Sigmoid colon (tissue), 7 donors: ENCODE results near the gene MRPS7. TPM values are rescaled to one million over a fixed set of nuclear protein-coding genes. Genes with fewer than 3 reads are reported as not detected.

Experiments used
- DNase-seq: peaks from one replicate; pipeline ENCODE4 v3.0.0-alpha.2; 2019
- H3K27ac ChIP-seq, 4 donors: fragments of 200-600 bp; sonication (generic); one replicate each; pipeline ENCODE4 v1.5.1; 2016 to 2019; ENCODE audit warnings: mild to moderate bottlenecking in 1 of 4
- H3K27me3 ChIP-seq, 3 donors: fragments of 200-600 bp; sonication (generic); one replicate each; pipeline ENCODE4 v1.5.1; 2019; ENCODE audit warnings: mild to moderate bottlenecking in 1 of 3
- H3K36me3 ChIP-seq, 4 donors: fragments of 200-600 bp; sonication (generic); one replicate each; pipeline ENCODE4 v1.5.1; 2016 to 2019
- H3K4me1 ChIP-seq, 4 donors: fragments of 200-600 bp; sonication (generic); one replicate each; pipeline ENCODE4 v1.5.1; 2017 to 2019
- H3K4me3 ChIP-seq, 4 donors: fragments of 200-600 bp; sonication (generic); one replicate each; pipeline ENCODE4 v1.5.1; 2017 to 2019; ENCODE audit warnings: mild to moderate bottlenecking in 2 of 4, moderate library complexity in 1 of 4
- H3K9me3 ChIP-seq, 4 donors: fragments of 200-600 bp in 3 of 4; sonication (generic) in 3 of 4; one replicate each; pipeline versions ENCODE4 v1.5.1 to v1.6.1; 2013 to 2019
- EP300 ChIP-seq, 4 donors: sonication (generic); formaldehyde crosslinking; IDR thresholded peaks; one replicate each; pipeline ENCODE4 v1.6.1; 2017; ENCODE audit warnings: antibody characterized with exemption in 4 of 4
- POLR2A ChIP-seq, 2 donors: fragments of 450-650 bp; IDR thresholded peaks; one replicate each; pipeline ENCODE4 v1.6.1; 2016; ENCODE audit warnings: antibody characterized with exemption in 2 of 2, mild to moderate bottlenecking in 2 of 2, moderate library complexity in 2 of 2
- POLR2AphosphoS5 ChIP-seq, 4 donors: sonication (generic); formaldehyde crosslinking; IDR thresholded peaks; one replicate each; pipeline ENCODE4 v1.6.1; 2017; ENCODE audit warnings: antibody characterized with exemption in 4 of 4
- WGBS, 2 donors: extraction: QIAGEN DNeasy Blood & Tissue Kit; methylation state at CpG; one replicate each; pipeline ENCODE4 v1.1.7; 2013; 5-methylcytosine and 5-hydroxymethylcytosine counted together
- intact Hi-C: fragments of 100-400 bp; cut with DNase I; formaldehyde crosslinking; loops from one replicate; pipeline ENCODE4 v1.15.1; 2023
- polyA plus RNA-seq, 3 donors: library from polyadenylated mRNA; stranded (reverse); fragments of 200-250 nt; gene quantifications; one replicate each; pipeline ENCODE4 v1.2.3, GENCODE V29; 2013
- total RNA-seq, 4 donors: library from RNA; depleted of rRNA; stranded (reverse); fragments of >200 nt; gene quantifications; one replicate each; pipeline ENCODE4 v1.1.0, GENCODE V29; 2016
- TF ChIP-seq, protein P1 (sequence below), 4 experiments: fragments of 450-650 bp in 3 of 4; fragments of 200-600 bp in 1 of 4; IDR thresholded peaks; one replicate each; pipeline ENCODE4 v1.5.1; 2016 to 2019; ENCODE audit warnings: antibody characterized with exemption in 4 of 4, mild to moderate bottlenecking in 3 of 4, moderate library complexity in 2 of 4
- donor health status: healthy with polysubstance abuse.
- donor health status: Bipolar disorder and iron deficiency.
- donor health status: healthy.

The MRPS7 gene
- 10 to 100 TPM; 26.6 to 51.5 (median 39.2) TPM for total RNA-seq
- 10 to 100 TPM; 73.3 to 96.4 (median 73.4) TPM for polyA plus RNA-seq

GRCh38 chr17:75261336-75262111, at the start of gene MRPS7, which contains the start of gene GGA3:
Gene MRPS7 (plus strand): TSS chr17:75261879. CDS start chr17:75261901, 22 bp downstream.
Gene GGA3 (minus strand): TSS chr17:75261606. CDS start chr17:75261587, 19 bp downstream.
- H3K4me3 ChIP-seq: peak within 1 kb of the TSS; percentile 72 to 99 (median 92)
- intact Hi-C loops: loop anchor here (2.0 kb wide), 1 partner anchor 57 kb away; the partner anchor contains the start of gene NUP85
- no peaks in the 10 kb centered on the region for H3K9me3 ChIP-seq
- peak; percentile 96 for DNase-seq
- H3K27ac ChIP-seq: peak within 1 kb of the TSS; percentile 87 to 96 (median 94)
- peaks cover 0 to 34% (median 32%) of the 10 kb centered on the region in 4 donors for H3K4me1 ChIP-seq
- WGBS, 2 donors: 0 to 1% methylated on average over 68 to 69 of the region's 69 CpGs
- H3K27me3 ChIP-seq: no peaks in the 10 kb centered on the region
- H3K36me3 ChIP-seq: peaks cover 12 to 37% (median 19%) of the 10 kb centered on the region in 4 donors
- peak; percentile 53 to 67 for TF ChIP-seq POLR2A (IDR thresholded peaks at IDR 0.05)
- peak; percentile 59 to 85 (median 75) for TF ChIP-seq POLR2AphosphoS5 (IDR thresholded peaks at IDR 0.05)
- TF ChIP-seq, protein P1, sequence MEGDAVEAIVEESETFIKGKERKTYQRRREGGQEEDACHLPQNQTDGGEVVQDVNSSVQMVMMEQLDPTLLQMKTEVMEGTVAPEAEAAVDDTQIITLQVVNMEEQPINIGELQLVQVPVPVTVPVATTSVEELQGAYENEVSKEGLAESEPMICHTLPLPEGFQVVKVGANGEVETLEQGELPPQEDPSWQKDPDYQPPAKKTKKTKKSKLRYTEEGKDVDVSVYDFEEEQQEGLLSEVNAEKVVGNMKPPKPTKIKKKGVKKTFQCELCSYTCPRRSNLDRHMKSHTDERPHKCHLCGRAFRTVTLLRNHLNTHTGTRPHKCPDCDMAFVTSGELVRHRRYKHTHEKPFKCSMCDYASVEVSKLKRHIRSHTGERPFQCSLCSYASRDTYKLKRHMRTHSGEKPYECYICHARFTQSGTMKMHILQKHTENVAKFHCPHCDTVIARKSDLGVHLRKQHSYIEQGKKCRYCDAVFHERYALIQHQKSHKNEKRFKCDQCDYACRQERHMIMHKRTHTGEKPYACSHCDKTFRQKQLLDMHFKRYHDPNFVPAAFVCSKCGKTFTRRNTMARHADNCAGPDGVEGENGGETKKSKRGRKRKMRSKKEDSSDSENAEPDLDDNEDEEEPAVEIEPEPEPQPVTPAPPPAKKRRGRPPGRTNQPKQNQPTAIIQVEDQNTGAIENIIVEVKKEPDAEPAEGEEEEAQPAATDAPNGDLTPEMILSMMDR (IDR thresholded peaks at IDR 0.05): no peak

GRCh38 chr17:75218131-75218530, 43.5 kb upstream of the MRPS7 start:
- H3K36me3 ChIP-seq: peaks cover 8 to 96% (median 47%) of the 10 kb centered on the region in 4 donors
- intact Hi-C loops: no loop called here

GRCh38 chr17:75219815-75220214, 41.9 kb upstream of the MRPS7 start:
- Histone ChIP-seq H3K4me1 (no peaks in the 10 kb centered on the region), H3K36me3 (peaks cover 0 to 96% (median 41%) of the 10 kb centered on the region in 4 donors), H3K4me3 (no peak overlapping the region), H3K27me3 (no peaks in the 10 kb centered on the region), H3K9me3 (no peaks in the 10 kb centered on the region), H3K27ac (no peak overlapping the region)
- intact Hi-C loops: no loop called here
- TF ChIP-seq, protein P1 (IDR thresholded peaks at IDR 0.05): no peak
- TF ChIP-seq EP300 (IDR thresholded peaks at IDR 0.05): no peak
- no peak for TF ChIP-seq POLR2AphosphoS5 (IDR thresholded peaks at IDR 0.05)
- TF ChIP-seq POLR2A (IDR thresholded peaks at IDR 0.05): no peak
- WGBS, 2 donors: 97 to 98% methylated on average over 3 of the region's 3 CpGs
- DNase-seq: no peak

More at GRCh38 chr17:75218131-75218530, 43.5 kb upstream of the MRPS7 start:
- 95% methylated on average over 6 of the region's 6 CpGs for WGBS, 2 donors
- Histone ChIP-seq H3K4me1 (no peaks in the 10 kb centered on the region), H3K27me3 (no peaks in the 10 kb centered on the region), H3K27ac (no peak overlapping the region), H3K9me3 (no peaks in the 10 kb centered on the region), H3K4me3 (no peak overlapping the region)
- TF ChIP-seq POLR2AphosphoS5 (IDR thresholded peaks at IDR 0.05) (no peak), POLR2A (IDR thresholded peaks at IDR 0.05) (no peak), EP300 (IDR thresholded peaks at IDR 0.05) (no peak)
- TF ChIP-seq, protein P1 (IDR thresholded peaks at IDR 0.05): no peak
- no peak for DNase-seq

DNA sequence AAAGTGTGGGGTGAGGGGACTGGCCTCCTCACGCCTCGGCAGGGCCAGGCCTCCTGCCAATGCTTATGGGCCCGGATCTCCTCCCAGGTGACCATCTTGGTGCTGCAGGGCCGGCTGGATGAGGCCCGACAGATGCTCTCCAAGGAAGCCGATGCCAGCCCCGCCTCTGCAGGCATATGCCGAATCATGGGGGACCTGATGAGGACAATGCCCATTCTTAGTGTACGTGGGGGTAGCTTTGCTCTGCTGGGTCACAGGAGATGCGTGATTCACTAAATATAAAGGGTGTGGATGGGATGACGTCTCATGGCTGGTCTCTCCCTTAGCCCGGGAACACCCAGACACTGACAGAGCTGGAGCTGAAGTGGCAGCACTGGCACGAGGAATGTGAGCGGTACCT, 36.7 kb upstream of the MRPS7 start:
- Histone ChIP-seq H3K36me3 (peaks cover 21 to 95% (median 32%) of the 10 kb centered on the region in 4 donors), H3K27me3 (no peaks in the 10 kb centered on the region), H3K4me1 (no peaks in the 10 kb centered on the region), H3K4me3 (no peak overlapping the region), H3K9me3 (no peaks in the 10 kb centered on the region), H3K27ac (no peak overlapping the region)
- no peak for TF ChIP-seq EP300 (IDR thresholded peaks at IDR 0.05)
- TF ChIP-seq, protein P1 (IDR thresholded peaks at IDR 0.05): no peak
- no peak for TF ChIP-seq POLR2A (IDR thresholded peaks at IDR 0.05)
- TF ChIP-seq POLR2AphosphoS5 (IDR thresholded peaks at IDR 0.05): no peak
- WGBS, 2 donors: 87% methylated on average over 14 of the region's 14 CpGs
- intact Hi-C loops: no loop called here
- DNase-seq: no peak
